Kidney (tissue), 14 donors: ENCODE measurements around the gene PPID. TPM values are rescaled to one million over a fixed set of nuclear protein-coding genes. Genes with fewer than 3 reads are reported as not detected.
"Not testable (repeated sequence)": the region's sequence is repeated elsewhere in the genome, so short reads cannot be mapped to it uniquely, and the experiment has no call there.

Source experiments
- DNase-seq, 5 donors: peaks; one replicate each; pipeline ENCODE4 v3.0.0-alpha.2; 2013 to 2020
- FAIRE-seq: peaks from 2 replicates; lab custom pipeline; 2012; peaks lifted over from hg19 to GRCh38; lab: Jason Lieb, UNC
- H3K27ac ChIP-seq, 2 donors: one replicate each; pipeline ENCODE4 v1.7.0; 2013; ENCODE audit warnings: low read depth in 2 of 2, low read length in 2 of 2, inconsistent platforms in 1 of 2
- H3K27me3 ChIP-seq: one replicate; pipeline ENCODE4 v1.7.1; 2013; ENCODE audit warnings: low read length, inconsistent platforms; ENCODE audit not compliant: control insufficient read depth, insufficient read depth
- H3K36me3 ChIP-seq, 3 donors: one replicate each; pipeline versions ENCODE4 v1.7.0 to v1.7.1; 2013; ENCODE audit warnings: low read length in 3 of 3, control low read depth in 1 of 3, inconsistent platforms in 1 of 3; ENCODE audit not compliant: insufficient read depth in 3 of 3, control insufficient read depth in 2 of 3
- H3K4me1 ChIP-seq, 3 donors: one replicate each; pipeline versions ENCODE4 v1.7.0 to v1.7.1; 2013; ENCODE audit warnings: low read length in 3 of 3, inconsistent platforms in 1 of 3, low read depth in 1 of 3; ENCODE audit not compliant: control insufficient read depth in 2 of 3, insufficient read depth in 2 of 3
- H3K4me3 ChIP-seq, 3 donors: one replicate each; pipeline versions ENCODE4 v1.7.0 to v1.8.1; 2013; ENCODE audit warnings: low read length in 3 of 3, control low read depth in 1 of 3, inconsistent platforms in 1 of 3
- H3K9ac ChIP-seq, 3 donors: one replicate each; pipeline versions ENCODE4 v1.7.0 to v1.7.1; 2013; ENCODE audit warnings: low read length in 3 of 3, control low read depth in 1 of 3, inconsistent platforms in 1 of 3
- H3K9me3 ChIP-seq, 3 donors: one replicate each; pipeline versions ENCODE4 v1.7.0 to v1.7.1; 2013; ENCODE audit warnings: low read length in 3 of 3, control low read depth in 1 of 3, inconsistent platforms in 1 of 3; ENCODE audit not compliant: control insufficient read depth in 2 of 3, insufficient read depth in 1 of 3
- intact Hi-C: fragments of 100-400 bp; cut with DNase I; formaldehyde crosslinking; loops from one replicate; pipeline ENCODE4 v1.11.1; 2022
- polyA plus RNA-seq: library from polyadenylated mRNA; stranded (reverse); fragments of 350-450 nt; fragmentation: Illumina TruSeq; extraction: RNeasy Lipid Tissue Mini Kit (QIAGEN cat#74804); gene quantifications from one replicate; pipeline ENCODE4 v1.2.3, GENCODE V29; 2014; ENCODE audit warnings: low read depth, low replicate concordance; ENCODE audit not compliant: insufficient read depth
- total RNA-seq: library from RNA; stranded (reverse); fragmentation: NEBNext Ultra II Directional; extraction: Animal tissue kit (Norgen Biotek cat#: 25700); gene quantifications from one replicate; pipeline ENCODE4 v1.2.1, GENCODE V29; 2021
- TF ChIP-seq, protein P1 (sequence below): IDR thresholded peaks from 3 replicates; pipeline ENCODE4 v1.5.1; 2012; ENCODE audit warnings: mild to moderate bottlenecking, moderate library complexity, borderline replicate concordance; ENCODE audit not compliant: insufficient read depth; ENCODE audit errors: extremely low read depth
- donor health status: control.
- donor health status: control.
- donor health status: control.
- donor health status: control.
- donor health status: control.
- donor health status: DM: yes; HTN: yes; CAD: no.
- donor health status: Normal renal cell carcinoma (clear cell type).

The PPID gene
- total and polyA plus RNA-seq, 2 donors from 2014 or later = 15.7 to 41.9 TPM

DNA sequence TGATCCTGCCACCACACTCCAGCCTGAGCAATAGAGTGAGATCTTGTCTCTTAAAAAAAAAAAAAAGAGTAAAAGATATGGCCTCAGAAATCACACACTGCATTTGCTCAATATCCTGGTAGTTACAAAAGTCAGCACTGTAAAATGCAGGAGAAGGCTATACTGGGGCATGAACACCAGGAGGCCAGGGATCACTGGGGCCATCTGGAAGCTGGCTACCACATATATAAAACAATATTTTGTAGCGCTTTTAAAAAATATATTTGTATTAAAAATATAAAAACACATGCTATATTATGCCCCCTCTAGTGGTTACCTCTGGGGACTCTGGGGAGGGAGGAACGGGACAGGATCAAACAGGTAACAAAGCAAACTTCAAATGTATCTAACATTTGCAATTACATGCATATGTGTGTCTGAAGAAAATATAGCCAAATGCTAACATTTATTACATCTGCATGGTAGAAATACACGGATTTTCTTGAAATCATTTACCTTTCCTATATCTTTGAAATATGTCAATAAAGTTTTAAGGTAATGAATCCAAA, 55.5 kb downstream of the PPID start:
- Histone ChIP-seq H3K27ac (no peak overlapping the region), H3K36me3 (no peaks in the 10 kb centered on the region), H3K9ac (no peak overlapping the region), H3K4me3 (no peak overlapping the region), H3K4me1 (peaks cover 0 to 6% (median 6%) of the 10 kb centered on the region in 3 donors), H3K27me3 (no peaks in the 10 kb centered on the region), H3K9me3 (no peaks in the 10 kb centered on the region)
- peak in 2 of 5 donors; percentile 13 to 15 for DNase-seq
- FAIRE-seq = no peak
- intact Hi-C loops = no loop called here
- TF ChIP-seq, protein P1, sequence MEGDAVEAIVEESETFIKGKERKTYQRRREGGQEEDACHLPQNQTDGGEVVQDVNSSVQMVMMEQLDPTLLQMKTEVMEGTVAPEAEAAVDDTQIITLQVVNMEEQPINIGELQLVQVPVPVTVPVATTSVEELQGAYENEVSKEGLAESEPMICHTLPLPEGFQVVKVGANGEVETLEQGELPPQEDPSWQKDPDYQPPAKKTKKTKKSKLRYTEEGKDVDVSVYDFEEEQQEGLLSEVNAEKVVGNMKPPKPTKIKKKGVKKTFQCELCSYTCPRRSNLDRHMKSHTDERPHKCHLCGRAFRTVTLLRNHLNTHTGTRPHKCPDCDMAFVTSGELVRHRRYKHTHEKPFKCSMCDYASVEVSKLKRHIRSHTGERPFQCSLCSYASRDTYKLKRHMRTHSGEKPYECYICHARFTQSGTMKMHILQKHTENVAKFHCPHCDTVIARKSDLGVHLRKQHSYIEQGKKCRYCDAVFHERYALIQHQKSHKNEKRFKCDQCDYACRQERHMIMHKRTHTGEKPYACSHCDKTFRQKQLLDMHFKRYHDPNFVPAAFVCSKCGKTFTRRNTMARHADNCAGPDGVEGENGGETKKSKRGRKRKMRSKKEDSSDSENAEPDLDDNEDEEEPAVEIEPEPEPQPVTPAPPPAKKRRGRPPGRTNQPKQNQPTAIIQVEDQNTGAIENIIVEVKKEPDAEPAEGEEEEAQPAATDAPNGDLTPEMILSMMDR = no peak

DNA sequence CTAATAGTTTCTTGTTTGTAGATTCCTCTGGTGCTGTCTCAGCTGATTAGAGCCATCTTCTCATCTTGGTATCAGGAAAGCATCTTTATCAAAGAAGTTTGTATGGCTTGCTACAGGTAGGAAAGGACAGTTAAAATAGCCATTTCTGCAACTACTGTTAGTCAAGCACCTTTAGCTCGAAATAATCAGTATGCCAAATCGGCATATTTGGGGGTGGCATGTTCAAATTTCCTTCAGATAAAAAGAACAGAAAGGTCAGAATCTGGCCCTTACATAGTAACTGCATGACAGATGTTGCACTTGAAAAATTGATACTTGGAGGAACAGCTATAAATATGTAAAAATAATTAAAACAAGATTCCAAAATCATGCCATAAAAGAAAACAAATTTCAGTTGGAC, 56.3 kb downstream of the PPID start:
- Histone ChIP-seq H3K27ac (no peak overlapping the region), H3K4me1 (peaks cover 0 to 6% (median 6%) of the 10 kb centered on the region in 3 donors), H3K27me3 (no peaks in the 10 kb centered on the region), H3K9me3 (no peaks in the 10 kb centered on the region), H3K9ac (no peak overlapping the region), H3K36me3 (no peaks in the 10 kb centered on the region), H3K4me3 (no peak overlapping the region)
- TF ChIP-seq, protein P1 = no peak
- FAIRE-seq (no peak), DNase-seq (no peak)
- intact Hi-C loops = no loop called here

DNA sequence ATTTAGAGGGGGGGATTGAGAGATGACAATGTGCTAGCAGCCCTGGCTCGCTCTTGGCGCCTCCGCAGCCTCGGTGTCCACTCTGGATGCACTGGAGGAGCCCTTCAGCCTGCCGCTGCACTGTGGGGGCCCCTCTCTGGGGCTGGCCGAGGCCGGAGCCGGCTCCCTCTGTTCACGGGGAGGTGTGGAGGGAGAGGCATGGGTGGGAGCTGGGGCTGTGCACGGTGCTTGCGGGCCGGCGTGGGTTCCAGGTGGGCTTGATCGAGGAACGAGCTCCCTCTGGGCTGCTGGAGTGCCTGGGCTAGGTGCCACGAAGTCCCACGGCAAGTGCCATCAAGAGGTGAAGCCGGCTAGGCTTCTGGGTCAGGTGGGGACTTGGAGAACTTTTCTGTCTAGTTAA, 58.4 kb downstream of the PPID start:
- no peak overlapping the region for H3K27ac ChIP-seq
- H3K9ac ChIP-seq = no peak overlapping the region
- no peaks in the 10 kb centered on the region for H3K4me1 ChIP-seq
- intact Hi-C loops = no loop called here
- H3K36me3 ChIP-seq = no peaks in the 10 kb centered on the region
- no peak overlapping the region for H3K4me3 ChIP-seq
- H3K9me3 ChIP-seq = no peaks in the 10 kb centered on the region
- TF ChIP-seq, protein P1 = no peak
- FAIRE-seq (no peak), DNase-seq (no peak)
- H3K27me3 ChIP-seq = no peaks in the 10 kb centered on the region

DNA sequence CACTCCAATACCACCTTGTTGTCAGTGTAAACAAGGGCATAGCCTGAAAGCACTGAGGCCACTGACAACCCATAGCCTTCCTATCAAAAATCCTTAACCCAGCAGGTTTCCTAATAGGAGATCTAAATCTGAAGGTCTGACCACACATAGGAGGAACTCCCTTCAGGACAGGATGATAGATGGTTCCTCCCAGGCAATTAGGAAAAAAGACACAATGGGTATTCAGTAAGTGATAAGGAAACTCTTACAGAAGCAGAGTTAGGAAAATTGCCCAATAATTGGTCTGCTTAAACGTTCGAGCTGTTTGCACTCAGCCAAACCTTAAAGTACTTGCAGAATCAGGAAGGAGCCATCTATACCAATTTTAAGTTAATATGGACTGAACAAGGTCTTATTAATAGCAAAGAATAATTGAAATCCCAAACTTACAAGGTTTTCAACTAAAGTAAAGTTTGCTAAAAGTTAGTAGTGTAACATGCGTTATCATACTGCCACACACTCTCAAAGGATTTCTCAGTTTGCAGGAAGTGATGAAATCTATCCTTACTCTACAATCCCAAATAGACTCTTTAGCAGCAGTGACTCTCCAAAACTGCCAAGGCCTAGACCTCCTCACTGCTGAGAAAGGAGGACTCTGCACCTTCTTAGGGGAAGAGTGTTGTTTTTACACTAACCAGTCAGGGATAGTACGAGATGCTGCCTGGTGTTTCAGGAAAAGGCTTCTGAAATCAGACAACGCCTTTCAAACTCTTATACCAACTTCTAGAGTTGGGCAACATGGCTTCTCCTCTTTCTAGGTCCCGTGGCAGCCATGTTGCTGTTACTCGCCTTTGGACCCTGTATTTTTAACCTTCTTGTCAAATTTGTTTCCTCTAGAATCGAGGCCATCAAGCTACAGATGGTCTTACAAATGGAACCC, 59.2 kb downstream of the PPID start:
- H3K9me3 ChIP-seq, intact Hi-C loops, H3K4me3 ChIP-seq, H3K9ac ChIP-seq, H3K4me1 ChIP-seq, H3K36me3 ChIP-seq, H3K27me3 ChIP-seq, DNase-seq, FAIRE-seq, H3K27ac ChIP-seq: not testable (repeated sequence)

DNA sequence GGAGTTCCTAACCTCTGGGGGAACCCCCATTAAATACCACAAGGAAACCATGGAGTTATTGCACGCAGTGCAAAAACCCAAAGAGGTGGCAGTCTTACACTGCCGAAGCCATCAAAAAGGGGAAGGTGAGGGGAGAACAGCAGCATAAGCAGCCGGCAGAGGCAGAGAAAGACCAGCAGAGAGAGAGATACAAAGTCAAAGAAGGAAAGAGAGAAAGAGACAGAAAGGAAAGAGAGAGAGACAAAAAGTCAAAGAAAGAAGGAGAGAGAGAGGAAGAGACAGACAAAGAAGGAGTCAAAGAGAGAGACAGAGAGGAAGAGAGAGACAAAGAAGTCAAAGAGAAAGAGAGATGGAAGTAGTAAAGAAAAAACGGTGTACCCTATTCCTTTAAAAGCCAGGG, 59.9 kb downstream of the PPID start:
- DNase-seq, intact Hi-C loops, H3K9ac ChIP-seq, H3K4me3 ChIP-seq, H3K27ac ChIP-seq, H3K4me1 ChIP-seq, H3K27me3 ChIP-seq, H3K36me3 ChIP-seq, H3K9me3 ChIP-seq, FAIRE-seq: not testable (repeated sequence)
